Left colon (tissue), 2 donors: ENCODE results near the gene APBA2. TPM values are rescaled to one million over a fixed set of nuclear protein-coding genes. Genes with fewer than 3 reads are reported as not detected.

ENCODE experiments used
- ATAC-seq: fragments of 200-7000 bp; cut with Tn5 transposase; one replicate; pipeline ENCODE4 v1.9.1; 2020; ENCODE audit warnings: mild to moderate bottlenecking, moderate library complexity
- DNase-seq, 2 donors: peaks; one replicate each; pipeline ENCODE4 v3.0.0-alpha.2; 2020
- intact Hi-C, 2 donors: fragments of 100-400 bp; cut with DNase I in 1 of 2; cut with micrococcal nuclease in 1 of 2; formaldehyde crosslinking; loops; one replicate each; pipeline versions ENCODE4 v1.11.2 to v1.14.0; 2022; cut with DNase I, micrococcal nuclease
- total RNA-seq, 2 donors: library from RNA; stranded (reverse); fragmentation: NEBNext Ultra II Directional; extraction: Animal tissue kit (Norgen Biotek cat#: 25700); gene quantifications; one replicate each; pipeline ENCODE4 v1.2.1, GENCODE V29; 2021
- donor health status: DM: no; HTN: no; CAD: no.
- donor health status: DM: yes; HTN: yes; CAD: no.

Gene APBA2
- total RNA-seq, 2 donors from 2014 or later: 1.2 to 1.6 TPM

DNA sequence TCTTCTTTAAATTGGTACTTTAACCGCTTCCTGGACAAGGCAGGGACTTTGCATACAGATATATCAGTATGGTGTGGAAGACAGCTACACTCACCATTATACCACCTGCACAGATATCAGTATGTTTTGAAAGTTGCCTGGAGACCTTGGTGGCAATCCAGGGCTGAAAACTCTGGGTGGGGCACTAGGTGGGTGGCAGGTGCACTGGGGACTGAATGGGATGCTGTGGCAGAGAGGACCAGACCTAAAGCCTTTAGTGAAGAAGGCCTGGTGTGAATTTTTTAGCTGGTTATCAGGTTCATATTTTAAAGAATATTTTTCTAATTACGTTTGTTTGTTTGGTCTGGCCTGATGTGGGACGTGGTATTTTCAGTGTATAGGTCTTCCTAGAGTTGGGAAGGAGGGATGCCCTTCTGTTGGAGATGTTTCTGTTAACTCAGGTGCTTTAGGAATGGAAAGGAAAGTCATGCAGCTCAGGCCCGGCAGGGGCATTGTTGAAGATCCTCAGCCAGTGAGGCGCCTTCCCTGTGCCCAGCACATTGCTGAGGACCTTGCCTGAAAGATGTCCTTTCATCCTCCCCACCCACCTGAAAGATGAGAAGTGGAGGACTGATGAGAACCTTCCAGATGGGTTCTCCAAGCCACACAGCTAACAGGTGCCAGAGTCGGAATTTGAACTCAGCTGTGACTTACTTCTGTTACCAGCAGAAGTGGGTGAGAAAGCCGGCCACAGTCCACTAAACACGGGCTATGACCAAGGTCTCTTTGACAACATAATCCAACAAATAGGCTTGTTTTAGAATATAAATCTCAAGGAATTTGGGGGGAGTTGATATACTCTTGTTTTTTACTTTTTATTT is 77.3 kb downstream of the APBA2 start:
- intact Hi-C loops: no loop called here
- ATAC-seq: no peak
- no peak for DNase-seq

DNA sequence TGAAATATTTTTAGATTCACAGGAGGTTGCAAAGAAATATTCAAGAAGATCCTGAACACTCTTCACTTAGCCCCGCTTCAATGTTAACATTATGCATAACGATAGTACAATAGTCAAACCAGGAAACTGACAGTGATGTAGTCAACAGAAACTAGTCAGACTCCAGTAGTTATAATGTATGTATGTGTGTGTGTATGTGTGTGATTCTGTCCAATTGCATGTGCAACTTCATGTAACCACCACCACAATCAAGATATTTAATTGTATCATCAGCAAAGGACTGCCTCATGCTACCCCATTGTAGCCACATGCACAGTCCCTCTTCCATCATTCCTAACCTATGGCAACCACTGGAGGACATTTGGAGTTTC is 77.9 kb downstream of the APBA2 start:
- no peak for DNase-seq
- intact Hi-C loops: no loop called here
- no peak for ATAC-seq

DNA sequence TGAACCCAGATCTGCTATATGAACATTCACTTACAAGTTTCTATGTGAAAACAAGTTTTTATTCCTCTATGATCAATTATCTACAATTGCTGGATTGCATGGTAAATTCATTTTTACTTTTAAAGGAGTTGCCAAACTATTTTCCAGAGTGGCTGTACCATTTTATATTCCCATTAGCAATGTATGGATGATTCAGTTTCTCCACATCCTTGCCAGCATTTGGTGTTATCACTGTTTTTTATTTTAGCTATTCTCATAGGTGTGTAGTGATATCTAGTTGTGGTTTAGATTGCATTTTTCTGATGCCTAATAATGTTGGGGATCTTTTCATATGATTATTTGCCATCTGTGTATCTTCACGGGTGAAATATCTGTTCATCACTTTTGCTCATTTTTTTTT is 78.3 kb downstream of the APBA2 start:
- DNase-seq: no peak
- no peak for ATAC-seq
- intact Hi-C loops: no loop called here

DNA sequence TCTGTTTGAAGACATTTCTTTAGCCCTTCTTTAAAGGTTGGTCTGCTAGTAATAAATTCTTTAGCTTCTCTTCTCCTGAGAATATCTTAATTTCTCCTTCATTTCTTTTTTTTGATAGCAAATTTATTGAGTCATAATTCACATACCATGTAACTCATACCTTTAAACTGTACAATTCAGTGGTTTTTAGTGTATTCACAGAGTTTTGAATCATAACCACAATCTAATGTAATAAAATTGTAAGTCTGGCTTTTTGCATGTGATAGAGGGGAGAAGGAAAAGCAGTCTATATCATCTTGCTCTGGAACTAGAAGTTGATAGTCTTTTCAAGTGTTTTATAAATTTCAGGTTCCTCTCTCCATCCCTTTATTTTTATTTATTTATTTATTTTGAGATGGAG is 81.3 kb downstream of the APBA2 start:
- DNase-seq (no peak), ATAC-seq (no peak)
- intact Hi-C loops: no loop called here

DNA sequence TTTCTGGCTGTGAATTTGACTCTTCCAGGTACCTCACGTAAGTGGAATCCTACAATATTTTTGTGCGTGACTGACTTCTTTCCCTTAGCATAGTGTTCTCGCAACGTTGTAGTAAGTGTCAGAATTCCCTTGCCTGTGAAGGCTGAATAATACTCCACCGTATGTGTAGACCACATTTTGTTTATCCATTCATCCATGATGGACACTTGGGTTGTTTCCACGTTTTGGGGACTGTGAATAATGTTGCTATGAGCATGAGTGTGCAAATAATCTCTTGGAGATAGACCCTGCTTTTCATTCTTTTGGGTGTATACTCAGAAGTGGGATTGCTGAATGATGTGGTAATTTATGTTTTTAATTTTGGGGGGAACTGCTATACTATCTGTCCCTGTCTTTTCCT is 82.2 kb downstream of the APBA2 start:
- DNase-seq (no peak), ATAC-seq (no peak)
- intact Hi-C loops: no loop called here

DNA sequence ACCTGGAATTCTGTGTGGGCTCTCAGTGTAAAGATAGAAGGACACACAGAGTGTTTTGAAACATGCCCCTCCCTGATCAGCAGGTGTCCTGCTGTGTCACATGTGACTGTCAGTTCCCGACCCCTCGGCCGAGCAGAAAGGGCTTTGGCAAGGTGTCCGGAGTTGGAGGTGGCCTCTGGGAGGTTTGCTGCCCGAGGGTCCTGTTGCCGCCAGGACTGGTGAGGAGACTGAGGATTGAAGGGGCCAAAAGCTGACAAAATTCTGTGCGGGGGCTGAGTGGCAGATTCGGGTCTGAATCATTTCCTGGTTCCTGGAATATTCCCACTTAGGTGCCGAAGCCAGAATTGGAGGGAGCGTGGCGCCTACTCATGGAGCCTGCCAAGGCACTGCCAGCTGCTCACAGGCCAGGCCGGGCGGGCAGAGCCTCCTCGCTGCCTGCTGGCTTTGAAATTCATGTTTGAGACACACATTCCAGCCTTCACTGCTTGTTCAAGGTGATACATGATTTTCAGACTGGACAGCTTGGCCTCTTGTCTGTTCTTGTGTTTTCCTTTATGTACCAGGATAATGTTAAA is 83.8 kb downstream of the APBA2 start:
- intact Hi-C loops: no loop called here
- no peak for DNase-seq
- ATAC-seq: no peak

DNA sequence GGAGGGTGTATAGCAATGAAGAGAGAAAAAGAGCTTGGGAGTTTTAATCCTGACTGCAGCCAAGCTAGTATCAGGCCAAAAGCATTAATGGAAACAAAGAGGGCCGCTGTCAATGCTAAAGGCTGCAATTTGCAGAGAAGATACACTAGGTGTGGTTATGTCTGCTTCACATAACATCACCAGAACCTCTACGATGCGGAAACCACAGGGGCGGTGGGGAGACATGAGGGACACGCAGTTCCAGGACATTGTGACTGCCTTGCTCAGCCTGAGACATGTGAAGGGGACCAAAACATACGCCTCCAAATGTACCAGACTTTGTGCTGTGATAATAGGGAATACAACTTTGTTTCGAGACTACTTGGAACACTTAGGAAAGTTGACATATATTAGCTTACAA is 88.4 kb downstream of the APBA2 start:
- no peak for ATAC-seq
- intact Hi-C loops: no loop called here
- no peak for DNase-seq

DNA sequence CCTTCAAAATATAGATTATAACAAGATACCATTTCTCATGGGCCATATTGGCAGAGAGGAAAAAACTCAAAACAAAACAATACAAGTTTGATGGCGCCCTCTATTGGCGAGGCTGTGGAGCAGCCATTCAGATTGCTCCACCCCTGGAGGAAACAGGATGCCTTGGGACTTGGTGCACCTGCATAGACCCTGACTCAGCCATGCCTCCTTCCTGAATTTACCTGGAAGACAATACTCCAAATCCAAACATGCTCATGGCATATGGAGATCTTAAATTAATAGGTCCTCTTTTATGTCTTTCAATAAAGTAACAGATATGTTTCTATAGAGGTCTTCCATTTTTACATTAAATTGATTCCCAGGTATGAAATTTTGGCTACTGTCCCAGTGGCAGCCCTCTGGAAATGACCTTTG is 90.0 kb downstream of the APBA2 start:
- intact Hi-C loops: no loop called here
- ATAC-seq (no peak), DNase-seq (peak in 1 of 2 donors; percentile 32)

DNA sequence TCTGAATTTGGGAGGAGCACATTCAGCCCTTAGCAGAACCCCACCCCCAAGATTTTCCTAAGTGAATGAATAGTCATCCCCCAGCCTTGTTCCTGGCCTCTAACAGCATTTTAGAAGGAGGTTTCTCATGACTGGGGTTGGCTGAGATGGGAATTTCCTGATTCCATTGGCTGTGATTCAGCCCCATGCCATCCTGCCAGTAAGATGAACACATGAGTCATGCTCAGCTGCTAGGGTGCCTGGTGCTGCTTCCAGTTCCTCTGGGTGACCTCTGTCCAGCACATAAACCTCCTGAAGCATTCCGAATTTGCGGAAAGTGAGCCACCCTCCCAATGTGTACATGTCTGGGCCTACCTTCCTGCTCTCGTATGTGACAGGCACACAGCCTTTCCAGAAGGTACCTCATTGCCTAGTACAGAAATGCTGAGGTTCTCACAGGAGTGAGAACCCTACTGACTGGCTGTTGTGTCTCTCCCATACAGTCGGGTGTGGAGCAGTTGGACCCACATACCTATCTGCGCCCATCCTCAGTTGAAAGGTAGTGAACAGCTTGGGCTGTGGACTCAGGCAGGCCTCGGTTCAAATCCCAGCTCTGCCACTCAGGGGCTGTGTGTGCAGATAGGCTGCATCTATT is 91.7 kb downstream of the APBA2 start:
- intact Hi-C loops: no loop called here
- ATAC-seq (no peak), DNase-seq (no peak)

DNA sequence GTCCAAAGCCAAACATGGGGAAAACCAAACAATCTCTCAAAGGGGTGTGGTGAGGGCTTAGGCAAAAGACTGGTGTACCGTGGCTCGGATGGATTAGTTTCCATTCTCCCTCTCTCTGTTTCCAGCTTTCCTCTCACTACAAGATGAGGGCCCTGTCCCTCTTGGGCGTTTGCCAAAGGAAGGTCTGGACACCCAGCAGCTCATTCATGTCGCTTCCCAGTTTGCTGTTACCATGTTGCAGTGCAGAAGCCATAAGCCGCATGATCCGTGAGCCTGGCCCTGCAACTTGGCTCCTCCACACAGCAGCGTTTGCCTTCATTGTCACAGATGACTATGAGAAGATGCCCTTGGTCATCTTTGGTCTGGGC is 92.2 kb downstream of the APBA2 start:
- ATAC-seq: no peak
- intact Hi-C loops: no loop called here
- no peak for DNase-seq

DNA sequence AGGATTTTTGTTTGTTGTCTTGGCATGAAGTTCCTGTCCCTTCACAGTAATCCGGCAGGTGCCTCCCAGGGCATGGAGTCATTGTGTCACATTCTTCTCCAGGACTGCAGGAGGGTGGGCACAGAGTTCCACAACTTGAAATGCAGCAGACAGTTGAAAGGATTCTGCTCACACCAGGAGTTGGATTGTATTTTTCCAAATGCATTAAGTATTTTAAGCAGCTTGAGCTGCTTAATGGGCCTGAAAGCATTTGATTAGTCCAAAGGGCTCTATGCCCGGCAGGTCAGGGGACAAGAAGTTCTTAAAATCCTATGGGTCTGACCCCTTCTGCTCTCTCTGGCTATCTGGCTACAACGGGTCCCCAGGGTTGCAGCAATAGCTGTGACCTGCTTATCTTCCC is 92.9 kb downstream of the APBA2 start:
- no peak for DNase-seq
- ATAC-seq: no peak

DNA sequence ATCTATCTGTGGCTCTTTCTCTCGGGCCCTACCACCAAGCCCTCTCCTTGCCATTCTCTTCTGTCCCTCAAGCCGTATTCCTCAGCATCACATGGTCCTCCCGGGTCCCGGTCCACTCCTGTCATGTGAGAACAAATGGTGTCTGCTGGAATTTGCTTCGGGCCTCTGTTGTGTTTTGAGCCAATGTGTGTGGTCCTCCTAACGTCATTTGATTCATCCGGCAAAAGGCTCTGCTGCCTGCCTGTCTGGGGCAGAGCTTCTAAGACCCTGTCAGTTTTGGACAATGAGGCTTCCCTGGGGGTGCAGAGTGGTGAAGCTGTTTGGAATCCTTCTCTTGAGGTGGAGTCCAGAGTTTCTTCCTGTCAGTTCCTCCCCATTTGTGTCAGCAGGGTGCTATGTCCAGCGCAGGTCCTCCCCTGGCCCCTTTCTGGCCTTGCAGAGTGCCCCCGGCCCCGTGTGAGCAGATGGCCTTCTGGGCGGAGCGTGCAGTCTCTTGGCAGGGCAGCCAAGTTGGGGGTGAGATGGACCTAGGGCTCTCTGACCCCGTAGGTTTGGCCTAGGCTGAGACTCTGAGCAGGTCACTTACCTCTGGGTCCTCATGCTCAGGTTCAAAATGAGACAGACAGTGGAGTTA is 93.6 kb downstream of the APBA2 start:
- intact Hi-C loops: no loop called here
- ATAC-seq (no peak), DNase-seq (no peak)

More for the DNA sequence above, 92.9 kb downstream of the APBA2 start:
- intact Hi-C loops: no loop called here

DNA sequence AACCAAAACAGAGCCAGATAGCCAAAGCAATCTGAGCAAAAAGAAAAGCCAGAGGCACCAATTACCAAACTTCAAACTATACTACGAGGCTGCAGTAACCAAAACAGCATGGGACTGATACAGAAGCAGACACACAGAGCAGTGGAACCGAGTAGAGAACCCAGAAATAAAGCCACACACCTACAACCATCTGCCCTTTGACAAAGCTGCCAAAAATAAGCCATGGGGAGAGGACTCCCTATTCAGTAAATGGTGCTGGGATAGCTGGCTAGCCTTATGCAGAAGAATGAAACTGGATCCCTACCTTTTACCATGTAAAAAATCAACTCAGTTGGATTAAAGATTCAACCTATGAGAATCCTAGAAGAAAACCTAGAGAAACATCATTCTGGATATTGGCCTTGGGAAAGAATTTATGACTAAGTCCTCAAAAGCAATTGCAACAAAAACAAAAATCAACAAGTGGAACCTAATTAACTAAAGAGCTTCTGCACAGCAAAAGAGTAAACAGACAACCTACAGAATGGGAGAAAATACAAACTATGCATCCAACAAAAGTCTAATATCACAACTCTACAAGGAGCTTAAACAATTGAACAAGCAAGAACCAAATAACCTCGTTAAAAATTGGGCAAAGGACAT is 95.1 kb downstream of the APBA2 start:
- ATAC-seq (no peak), DNase-seq (no peak)
- intact Hi-C loops: no loop called here

DNA sequence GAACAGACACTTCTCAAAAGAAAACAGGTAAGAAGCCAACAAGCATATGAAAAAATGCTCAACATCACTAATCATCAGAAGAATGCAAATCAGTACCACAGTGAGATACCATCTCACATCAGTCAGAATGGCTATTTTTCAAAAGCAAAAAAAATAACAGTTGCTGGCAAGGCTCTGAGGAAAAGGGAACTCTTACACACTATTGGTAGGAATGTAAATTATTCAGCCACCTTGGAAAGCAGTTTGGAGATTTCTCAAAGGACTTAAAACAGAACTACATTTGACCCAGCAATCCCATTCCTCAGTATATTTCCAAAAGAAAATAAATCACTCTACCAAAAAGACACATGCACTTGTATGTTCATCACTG is 95.6 kb downstream of the APBA2 start:
- ATAC-seq (no peak), DNase-seq (no peak)
- intact Hi-C loops: no loop called here

DNA sequence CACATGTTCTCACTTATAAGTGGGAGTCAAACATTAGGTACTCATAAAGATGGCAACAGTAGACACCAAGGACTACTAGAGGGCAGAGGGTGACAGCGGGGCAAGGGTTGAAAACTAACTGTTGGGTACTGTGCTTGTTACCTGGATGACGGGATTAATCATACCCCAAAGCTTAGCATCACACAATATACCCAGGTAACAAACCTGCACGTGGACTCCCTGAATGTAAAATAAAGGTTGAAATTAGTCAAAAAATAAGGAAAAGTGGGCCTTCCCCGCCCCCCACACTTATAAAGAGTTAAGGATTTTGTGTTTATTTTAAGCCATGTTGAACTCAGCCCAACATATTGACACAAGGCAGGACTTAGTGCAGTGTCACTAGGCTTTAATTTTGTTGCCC is 96.1 kb downstream of the APBA2 start:
- intact Hi-C loops: no loop called here
- ATAC-seq (no peak), DNase-seq (no peak)

DNA sequence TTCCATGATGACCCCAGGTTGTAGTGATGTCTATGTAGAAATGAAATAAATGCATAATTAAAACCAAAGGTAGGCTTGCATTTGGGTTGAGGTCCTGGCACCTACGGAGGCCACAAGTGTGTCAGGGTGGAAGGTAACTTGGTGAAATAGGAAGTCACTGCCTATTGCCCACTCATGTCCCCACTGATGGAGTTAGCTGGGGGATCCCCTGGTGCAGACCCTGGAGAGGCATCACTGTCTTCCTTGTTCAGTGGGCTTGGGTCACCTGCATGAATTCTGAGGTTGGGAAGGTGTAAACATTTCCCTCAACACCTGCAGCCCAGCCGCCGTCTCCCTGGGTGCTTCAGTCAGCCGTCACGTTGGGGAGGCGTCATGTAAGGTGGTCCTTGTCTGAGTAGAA is 97.1 kb downstream of the APBA2 start:
- DNase-seq (no peak), ATAC-seq (no peak)
- intact Hi-C loops: no loop called here

DNA sequence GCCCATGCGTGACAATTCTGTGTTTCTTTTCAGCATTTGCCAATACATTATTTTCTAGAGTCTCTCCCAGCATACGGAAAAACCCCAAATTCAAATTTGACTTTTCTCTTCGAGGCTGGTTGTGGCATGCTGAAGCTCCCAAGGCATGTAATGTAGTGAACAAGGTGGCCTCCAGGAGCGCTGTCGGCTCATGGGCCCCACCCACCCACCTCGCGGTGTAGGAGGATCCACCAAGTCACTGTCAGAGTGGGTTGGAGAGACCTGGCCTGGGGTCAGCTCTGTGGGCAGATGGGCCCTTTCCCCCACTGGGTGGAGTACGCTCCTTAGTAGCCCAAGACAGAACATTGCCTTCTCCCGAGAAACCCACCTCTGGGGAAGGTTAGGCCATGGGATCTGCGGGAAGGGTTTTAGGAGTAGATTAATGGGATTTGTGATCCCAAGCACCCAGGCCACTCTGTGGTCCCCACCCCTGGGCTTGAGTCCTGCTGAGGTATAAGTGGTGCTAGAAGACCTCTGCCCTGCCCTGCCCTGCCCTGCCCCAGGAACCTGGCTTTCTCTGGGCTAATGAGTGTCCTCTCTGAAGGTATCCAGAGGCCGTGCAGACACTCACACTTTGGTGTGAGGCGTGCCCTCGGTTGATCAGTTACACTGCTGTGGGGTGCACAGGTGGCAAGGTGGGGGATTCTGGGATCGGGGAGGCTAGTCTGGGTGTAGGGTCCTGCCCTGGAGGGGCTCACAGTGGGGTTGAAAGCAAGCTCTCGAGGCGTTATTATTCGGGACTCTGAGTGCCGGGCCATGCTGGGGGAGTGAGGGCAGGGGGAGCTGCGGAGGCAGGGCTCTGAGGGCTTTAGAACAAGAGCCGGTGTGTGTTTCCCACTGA is 97.9 kb downstream of the APBA2 start:
- DNase-seq: no peak
- no peak for ATAC-seq
- intact Hi-C loops: no loop called here

DNA sequence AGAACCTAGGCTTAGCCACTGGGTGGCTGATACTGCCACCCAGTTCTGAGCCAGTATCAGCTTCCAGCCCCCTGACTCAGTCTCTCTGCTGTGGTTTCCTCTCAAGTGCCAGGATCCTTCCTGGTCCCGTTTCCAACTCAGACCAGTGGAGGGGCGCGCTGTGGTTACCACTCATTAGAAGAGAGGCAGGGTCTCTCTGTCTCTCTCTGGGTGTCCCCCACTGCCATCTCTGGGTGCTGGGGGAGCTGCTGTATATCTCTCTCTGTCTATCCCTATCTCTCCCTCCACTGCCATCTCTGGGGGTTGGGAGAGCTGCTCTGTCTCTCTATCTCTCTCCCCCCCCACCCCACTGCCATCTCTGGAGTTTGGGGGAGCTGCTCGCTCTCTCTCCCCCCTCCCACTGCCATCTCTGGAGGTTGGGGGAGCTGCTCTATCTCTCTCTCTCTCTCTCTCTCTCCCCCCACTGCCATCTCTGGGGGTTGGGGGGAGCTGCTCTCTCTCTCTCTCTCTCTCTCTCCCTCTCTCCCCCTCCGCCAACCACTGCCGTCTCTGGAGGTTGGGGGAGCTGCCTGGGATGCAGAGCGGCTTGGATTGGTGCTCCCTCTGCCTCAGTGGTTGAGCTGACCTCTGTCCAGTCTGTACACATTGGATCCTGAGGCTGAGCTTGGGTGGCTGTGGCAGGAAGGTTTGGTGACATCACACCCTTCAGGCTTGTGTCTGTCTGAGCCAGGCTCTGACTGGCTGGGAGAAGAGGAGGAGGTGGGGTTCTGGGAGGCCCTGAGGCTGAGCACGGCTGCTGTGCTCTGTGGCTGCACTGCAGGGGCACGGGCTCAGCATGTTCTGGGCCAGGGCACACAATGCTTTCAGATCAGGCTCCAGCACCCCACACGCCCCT is 98.9 kb downstream of the APBA2 start:
- no peak for DNase-seq

More for the DNA sequence above, 98.9 kb downstream of the APBA2 start:
- ATAC-seq: no peak
- intact Hi-C loops: no loop called here
